GM21717 (cell line): ENCODE results near the gene ROMO1.
"Not testable (repeated sequence)": the region's sequence is repeated elsewhere in the genome, so short reads cannot be mapped to it uniquely, and the experiment has no call there.

ENCODE experiments used
- ATAC-seq: cut with Tn5 transposase; IDR thresholded peaks from one replicate; pipeline ENCODE4 v1.9.1; 2021; ENCODE audit warnings: mild to moderate bottlenecking, moderate library complexity; ENCODE audit not compliant: unreplicated experiment

ROMO1 gene

GRCh38 chr20:35729283-35729807, 30.1 kb downstream of the ROMO1 start:
- no peak for ATAC-seq

DNA sequence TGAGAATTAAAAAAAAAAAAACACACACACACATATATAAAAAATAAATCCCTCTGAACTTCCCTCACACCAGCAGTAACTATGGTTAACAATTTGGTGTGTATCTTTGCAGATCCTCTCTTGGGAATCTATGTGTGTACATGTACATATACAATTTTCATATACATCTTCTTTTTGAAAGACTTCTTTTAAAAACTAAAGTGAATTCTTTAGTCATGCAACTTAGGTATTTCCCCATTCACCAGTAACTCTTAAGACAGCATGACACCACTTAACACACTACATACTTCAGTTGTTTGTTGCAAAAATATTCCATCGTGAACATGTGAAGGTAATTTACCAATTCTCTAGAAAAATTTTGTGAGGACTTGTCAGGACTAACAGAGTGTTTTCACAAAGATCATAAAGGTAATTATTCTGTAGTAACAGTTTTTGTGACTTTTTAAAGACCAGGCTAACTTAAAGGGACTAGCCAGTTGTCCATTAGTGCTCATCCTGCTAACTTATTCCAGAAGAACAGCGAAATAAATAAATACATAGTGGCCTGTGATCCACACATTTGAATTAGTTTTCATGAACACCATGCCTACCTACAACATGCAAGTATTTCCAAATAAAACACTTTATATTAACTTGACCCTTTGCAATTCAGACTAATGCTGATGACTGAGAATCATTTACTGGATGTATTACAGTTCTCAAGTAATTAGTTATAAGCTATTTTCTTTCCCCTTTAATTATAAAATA, 30.8 kb downstream of the ROMO1 start:
- ATAC-seq: no peak

- ATAC-seq: no peak
These were observed 31.6 kb downstream of the ROMO1 start for GRCh38 chr20:35730583-35731468.

- ATAC-seq: no peak
These were observed 32.2 kb downstream of the ROMO1 start for GRCh38 chr20:35731469-35731788.

GRCh38 chr20:35731862-35732643, 32.8 kb downstream of the ROMO1 start:
- no peak for ATAC-seq

GRCh38 chr20:35732644-35732982, 33.4 kb downstream of the ROMO1 start:
- ATAC-seq: no peak

DNA sequence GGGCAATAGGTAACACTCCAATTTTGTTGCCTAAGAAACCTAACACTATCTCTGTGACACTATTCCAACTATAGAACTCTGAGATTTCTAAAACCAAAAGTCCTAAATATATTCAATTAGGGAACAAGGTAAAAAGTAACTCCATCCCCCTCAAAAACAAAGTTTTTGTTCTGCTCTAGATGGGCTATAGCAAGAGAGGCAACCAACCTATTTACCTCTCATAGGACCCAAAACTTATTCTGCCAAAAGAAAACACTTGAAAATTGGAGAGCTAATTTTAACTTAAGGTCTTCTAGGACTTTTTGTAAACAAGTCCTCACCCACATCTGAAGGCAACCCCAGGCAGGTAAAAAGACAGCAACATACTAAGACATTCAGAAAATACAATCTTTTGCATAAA, 35.2 kb downstream of the ROMO1 start:
- ATAC-seq: no peak

- no peak for ATAC-seq
These were observed 35.8 kb downstream of the ROMO1 start for GRCh38 chr20:35734777-35735649.

DNA sequence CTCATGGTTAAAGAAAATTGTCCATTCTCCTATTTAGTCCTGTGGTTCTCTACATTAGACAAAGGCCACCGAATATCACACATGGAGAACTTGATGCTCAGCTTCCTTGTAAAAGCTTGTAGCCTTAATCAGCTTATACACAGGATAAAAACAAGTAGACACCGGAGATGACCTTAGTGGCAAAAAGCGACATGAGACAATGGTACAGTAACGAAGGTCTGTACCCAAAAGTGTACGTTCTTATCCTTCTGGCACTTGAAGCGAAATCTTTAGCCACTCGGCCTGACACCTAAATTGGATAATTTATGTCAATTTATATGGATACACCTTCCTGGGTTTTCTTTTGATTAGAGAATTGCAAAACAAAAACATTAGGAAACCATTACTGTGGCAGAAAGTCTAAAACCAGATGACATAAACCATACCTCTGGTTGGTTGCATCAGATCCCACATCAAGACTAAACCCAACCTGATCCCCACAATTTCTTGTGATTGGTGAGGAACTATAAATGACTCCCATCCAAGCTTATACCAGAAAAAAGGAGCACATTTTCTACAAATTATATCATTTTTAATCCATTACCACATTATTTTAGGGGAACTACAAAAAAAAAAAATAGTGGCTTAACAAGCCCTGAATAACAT, 36.7 kb downstream of the ROMO1 start:
- no peak for ATAC-seq

DNA sequence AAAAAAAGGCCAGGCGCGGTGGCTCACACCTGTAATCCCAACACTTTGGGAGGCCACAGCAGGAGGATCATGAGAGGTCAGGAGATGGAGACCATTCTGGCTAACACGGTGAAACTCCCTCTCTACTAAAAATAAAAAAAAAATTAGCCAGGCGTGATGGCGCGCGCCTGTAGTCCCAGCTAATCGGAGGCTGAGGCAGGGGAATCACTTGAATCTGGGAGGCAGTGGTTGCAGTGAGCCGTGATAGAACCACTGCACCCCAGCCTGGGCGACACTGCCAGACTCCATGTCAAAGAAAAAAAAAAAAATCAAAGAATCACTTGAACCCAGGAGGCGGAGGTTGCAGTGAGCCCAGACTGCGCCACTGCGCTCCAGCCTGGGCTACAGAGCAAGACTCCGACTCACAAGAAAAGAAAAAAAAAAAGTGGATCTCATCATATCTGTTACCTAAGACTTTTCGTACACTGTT, 38.7 kb downstream of the ROMO1 start:
- no peak for ATAC-seq

- ATAC-seq: no peak
These were observed 39.4 kb downstream of the ROMO1 start for GRCh38 chr20:35738410-35739179.

DNA sequence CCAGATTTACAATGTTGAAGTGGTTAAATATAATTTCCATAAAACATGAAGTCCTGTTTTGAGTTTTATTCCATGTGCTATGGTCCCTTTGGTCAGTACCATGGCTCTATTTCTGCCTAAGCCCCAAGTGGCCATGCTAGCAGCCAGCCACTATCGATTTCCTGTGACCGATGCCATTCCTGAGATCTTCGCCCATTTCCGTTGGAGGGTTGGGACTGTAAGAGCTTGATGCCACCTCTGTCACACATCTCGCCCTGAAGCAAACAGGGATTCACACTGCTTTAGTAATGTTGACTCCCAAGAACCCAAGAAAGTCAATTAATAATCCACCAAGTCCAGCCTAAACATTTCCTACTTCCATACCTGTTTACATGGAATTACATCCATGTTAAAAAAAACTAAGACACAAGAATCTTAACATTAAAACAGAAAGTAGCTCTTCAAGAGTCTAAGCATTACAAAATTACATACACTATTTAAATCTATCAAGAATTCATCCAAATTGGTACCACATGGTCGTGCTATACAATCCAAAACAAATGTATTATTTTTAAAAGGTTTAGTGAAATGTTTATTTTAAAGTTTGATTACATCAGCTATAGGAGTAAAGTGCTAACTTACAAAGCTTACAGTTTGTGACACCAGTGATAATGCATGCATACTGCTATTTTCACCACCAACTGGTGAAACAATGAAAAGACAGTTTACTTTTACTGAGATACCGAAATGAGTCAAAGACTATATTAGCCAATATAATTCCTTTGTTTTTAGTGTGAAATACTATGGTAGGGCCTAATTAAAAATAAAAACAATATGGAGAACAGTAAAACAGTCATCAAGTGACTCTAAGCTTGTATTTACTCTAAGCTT, 40.3 kb downstream of the ROMO1 start:
- no peak for ATAC-seq

GRCh38 chr20:35741892-35742740, 42.9 kb downstream of the ROMO1 start, which contains the start of gene RBM39:
Gene RBM39, minus strand, starts transcription at chr20:35742260. Its CDS starts 1,386 bp downstream, at chr20:35740874.
- ATAC-seq: peak; percentile 86

DNA sequence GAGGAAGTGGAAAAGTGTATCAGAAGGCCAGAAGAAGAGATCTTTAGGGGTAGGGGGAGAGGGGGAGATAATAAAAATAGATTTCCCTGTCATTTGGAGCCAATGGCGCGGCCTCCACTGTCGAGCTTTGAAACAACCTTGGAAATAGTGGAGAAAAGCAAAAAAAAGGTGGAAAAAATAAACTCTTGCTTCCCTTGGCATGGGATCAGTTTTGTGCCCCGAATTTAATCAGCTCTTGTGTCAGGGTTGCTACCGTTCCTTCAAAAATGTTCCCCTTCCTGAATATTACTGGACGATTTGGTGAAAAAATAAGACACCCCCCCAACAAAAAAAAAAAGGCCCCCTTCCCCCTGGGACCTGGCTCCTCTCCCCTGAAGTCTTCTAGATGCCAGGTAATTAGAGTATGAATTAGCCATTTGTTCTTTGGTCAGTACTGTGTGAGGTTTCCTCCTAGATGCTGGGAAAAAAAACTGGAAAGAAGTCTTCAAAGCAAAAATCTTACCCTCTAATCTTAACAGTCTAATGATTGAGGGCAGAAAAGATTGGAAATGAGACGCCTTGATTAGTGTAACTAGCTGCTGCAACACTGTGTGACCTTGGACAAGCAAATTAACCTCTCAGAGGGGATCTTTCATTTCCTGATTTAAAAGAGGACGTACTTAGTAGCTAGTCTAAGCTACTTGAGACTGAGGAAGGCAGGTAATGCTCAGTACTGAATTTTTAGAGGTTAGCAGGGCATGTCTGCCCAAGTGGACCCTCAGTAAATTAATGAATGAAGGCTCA, 43.7 kb downstream of the ROMO1 start:
- ATAC-seq: no peak

- no peak for ATAC-seq
These were observed 44.7 kb downstream of the ROMO1 start for GRCh38 chr20:35743693-35744491.

GRCh38 chr20:35744492-35744841, 45.3 kb downstream of the ROMO1 start:
- ATAC-seq: not testable (repeated sequence)
